GM23338 (cell line): Measurements from ENCODE around the gene AGBL4. TPM values are rescaled to one million over a fixed set of nuclear protein-coding genes. Genes with fewer than 3 reads are reported as not detected.

ENCODE experiments used
- ATAC-seq: fragments of 200-7000 bp; cut with Tn5 transposase; 3 replicates; pipeline ENCODE4 v1.9.1; 2020
- DNase-seq: peaks from one replicate; pipeline ENCODE4 v3.0.0-alpha.2; 2015; ENCODE audit warnings: low spot score
- H2AFZ ChIP-seq: fragments of 200-600 bp; sonication (generic); 2 replicates; pipeline ENCODE4 v1.8.0; 2016; ENCODE audit warnings: antibody characterized with exemption, mild to moderate bottlenecking, moderate library complexity
- H3F3A ChIP-seq: fragments of 200-600 bp; sonication (generic); replicated peaks from 2 replicates; pipeline ENCODE4 v1.8.0; 2017; ENCODE audit warnings: antibody characterized with exemption, mixed run types, low read depth
- H3K27ac ChIP-seq: fragments of 200-600 bp; sonication (generic); 2 replicates; pipeline ENCODE4 v1.6.1; 2016; ENCODE audit warnings: low read depth
- H3K27me3 ChIP-seq: fragments of 200-600 bp; sonication (generic); 2 replicates; pipeline ENCODE4 v1.8.0; 2016; ENCODE audit warnings: mild to moderate bottlenecking, mixed run types, moderate library complexity; ENCODE audit not compliant: insufficient read depth
- H3K36me3 ChIP-seq: fragments of 200-600 bp; sonication (generic); 2 replicates; pipeline ENCODE4 v1.8.0; 2016; ENCODE audit warnings: mild to moderate bottlenecking; ENCODE audit not compliant: insufficient read depth
- H3K4me1 ChIP-seq: fragments of 200-600 bp; sonication (generic); 2 replicates; pipeline ENCODE4 v1.8.0; 2016; ENCODE audit warnings: mild to moderate bottlenecking, moderate library complexity; ENCODE audit not compliant: insufficient read depth
- H3K4me2 ChIP-seq: fragments of 200-600 bp; sonication (generic); 2 replicates; pipeline ENCODE4 v1.7.1; 2017; ENCODE audit warnings: mixed run types
- H3K4me3 ChIP-seq: fragments of 200-600 bp; sonication (generic); 2 replicates; pipeline ENCODE4 v1.6.1; 2016; ENCODE audit warnings: mixed run types
- H3K79me2 ChIP-seq: fragments of 200-600 bp; sonication (generic); replicated peaks from 2 replicates; pipeline ENCODE4 v1.8.0; 2017; ENCODE audit warnings: mild to moderate bottlenecking; ENCODE audit not compliant: insufficient read depth
- H3K9me2 ChIP-seq: fragments of 200-600 bp; sonication (generic); 2 replicates; pipeline ENCODE4 v1.8.0; 2017; ENCODE audit not compliant: insufficient read depth
- H4K20me1 ChIP-seq: fragments of 200-600 bp; sonication (generic); replicated peaks from 2 replicates; pipeline ENCODE4 v1.8.0; 2017; ENCODE audit warnings: mild to moderate bottlenecking; ENCODE audit not compliant: insufficient read depth
- H3K27ac Mint-ChIP-seq: 2 replicates; pipeline ENCODE4 v1.8.0; 2020; ENCODE audit warnings: inconsistent platforms, mild to moderate bottlenecking, moderate library complexity, mixed read lengths
- H3K27me3 Mint-ChIP-seq: 3 replicates; pipeline ENCODE4 v1.8.0; 2022; ENCODE audit warnings: low read depth, mild to moderate bottlenecking, moderate library complexity, mixed read lengths, inconsistent platforms; ENCODE audit not compliant: insufficient read depth, poor library complexity
- H3K36me3 Mint-ChIP-seq: 3 replicates; pipeline ENCODE4 v1.8.0; 2021; ENCODE audit warnings: low read depth, mild to moderate bottlenecking, inconsistent platforms, moderate library complexity, mixed read lengths
- H3K4me1 Mint-ChIP-seq: 3 replicates; pipeline ENCODE4 v1.8.0; 2020; ENCODE audit warnings: mild to moderate bottlenecking, inconsistent platforms, mixed read lengths
- H3K4me3 Mint-ChIP-seq: 3 replicates; pipeline ENCODE4 v1.8.0; 2021; ENCODE audit warnings: moderate library complexity, mild to moderate bottlenecking, inconsistent platforms, mixed read lengths
- H3K9me3 Mint-ChIP-seq: 3 replicates; pipeline ENCODE4 v1.8.0; 2020; ENCODE audit warnings: moderate library complexity, mild to moderate bottlenecking, inconsistent platforms, mixed read lengths
- EZH2 ChIP-seq: fragments of 200-600 bp; sonication (generic); IDR thresholded peaks from one replicate; pipeline ENCODE4 v1.8.0; 2017; ENCODE audit warnings: antibody characterized with exemption, mild to moderate bottlenecking, low read depth; ENCODE audit not compliant: unreplicated experiment
- STAT1 ChIP-seq: IDR thresholded peaks from one replicate; pipeline ENCODE4 v1.6.1; 2016; ENCODE audit warnings: antibody characterized with exemption; ENCODE audit not compliant: unreplicated experiment
- ZNF331 ChIP-seq: fragments of 250-450 bp; sonication (Bioruptor Pico); IDR thresholded peaks from 2 replicates; pipeline ENCODE4 v1.5.0; 2020; ENCODE audit warnings: low read depth, mild to moderate bottlenecking, moderate library complexity
- polyA plus RNA-seq: library from polyadenylated mRNA; unstranded; fragments of >200 nt; fragmentation: Nextera tagmentation; extraction: Ambion mirVana; gene quantifications from 2 replicates; pipeline ENCODE4 v1.2.1, GENCODE V29; 2016
- total RNA-seq: library from RNA; depleted of rRNA; stranded (reverse); fragments of >200 nt; shearing (Covaris generic); gene quantifications from 2 replicates; pipeline ENCODE4 v1.2.3, GENCODE V29; 2014
- TF ChIP-seq, protein P1 (sequence below): fragments of 250-450 bp; sonication (Bioruptor Pico); IDR thresholded peaks from 2 replicates; pipeline ENCODE4 v1.5.0; 2020; ENCODE audit warnings: mild to moderate bottlenecking, moderate library complexity
- TF ChIP-seq, protein P2 (sequence below): IDR thresholded peaks from one replicate; pipeline ENCODE4 v1.6.1; 2018; ENCODE audit warnings: antibody characterized with exemption; ENCODE audit not compliant: unreplicated experiment

Gene AGBL4
- total and polyA plus RNA-seq, 2 experiments from 2014 or later = 0.91 to 1.5 TPM

GRCh38 chr1:48820491-48820890 is 1203.3 kb downstream of the AGBL4 start:
- DNase-seq = no peak
- Histone ChIP-seq H3K9me2 (no peaks in the 10 kb centered on the region), H3K4me1 (no peaks in the 10 kb centered on the region), H3K4me2 (no peak overlapping the region), H2AFZ (no peak overlapping the region), H3K27me3 (no peaks in the 10 kb centered on the region), H3K4me3 (no peak overlapping the region), H3K27ac (no peak overlapping the region), H3K36me3 (no peaks in the 10 kb centered on the region), H3K79me2 (no peaks in the 10 kb centered on the region), H4K20me1 (no peaks in the 10 kb centered on the region), H3F3A (no peaks in the 10 kb centered on the region)
- no peak for TF ChIP-seq EZH2
- no peak for TF ChIP-seq STAT1
- TF ChIP-seq, protein P1, sequence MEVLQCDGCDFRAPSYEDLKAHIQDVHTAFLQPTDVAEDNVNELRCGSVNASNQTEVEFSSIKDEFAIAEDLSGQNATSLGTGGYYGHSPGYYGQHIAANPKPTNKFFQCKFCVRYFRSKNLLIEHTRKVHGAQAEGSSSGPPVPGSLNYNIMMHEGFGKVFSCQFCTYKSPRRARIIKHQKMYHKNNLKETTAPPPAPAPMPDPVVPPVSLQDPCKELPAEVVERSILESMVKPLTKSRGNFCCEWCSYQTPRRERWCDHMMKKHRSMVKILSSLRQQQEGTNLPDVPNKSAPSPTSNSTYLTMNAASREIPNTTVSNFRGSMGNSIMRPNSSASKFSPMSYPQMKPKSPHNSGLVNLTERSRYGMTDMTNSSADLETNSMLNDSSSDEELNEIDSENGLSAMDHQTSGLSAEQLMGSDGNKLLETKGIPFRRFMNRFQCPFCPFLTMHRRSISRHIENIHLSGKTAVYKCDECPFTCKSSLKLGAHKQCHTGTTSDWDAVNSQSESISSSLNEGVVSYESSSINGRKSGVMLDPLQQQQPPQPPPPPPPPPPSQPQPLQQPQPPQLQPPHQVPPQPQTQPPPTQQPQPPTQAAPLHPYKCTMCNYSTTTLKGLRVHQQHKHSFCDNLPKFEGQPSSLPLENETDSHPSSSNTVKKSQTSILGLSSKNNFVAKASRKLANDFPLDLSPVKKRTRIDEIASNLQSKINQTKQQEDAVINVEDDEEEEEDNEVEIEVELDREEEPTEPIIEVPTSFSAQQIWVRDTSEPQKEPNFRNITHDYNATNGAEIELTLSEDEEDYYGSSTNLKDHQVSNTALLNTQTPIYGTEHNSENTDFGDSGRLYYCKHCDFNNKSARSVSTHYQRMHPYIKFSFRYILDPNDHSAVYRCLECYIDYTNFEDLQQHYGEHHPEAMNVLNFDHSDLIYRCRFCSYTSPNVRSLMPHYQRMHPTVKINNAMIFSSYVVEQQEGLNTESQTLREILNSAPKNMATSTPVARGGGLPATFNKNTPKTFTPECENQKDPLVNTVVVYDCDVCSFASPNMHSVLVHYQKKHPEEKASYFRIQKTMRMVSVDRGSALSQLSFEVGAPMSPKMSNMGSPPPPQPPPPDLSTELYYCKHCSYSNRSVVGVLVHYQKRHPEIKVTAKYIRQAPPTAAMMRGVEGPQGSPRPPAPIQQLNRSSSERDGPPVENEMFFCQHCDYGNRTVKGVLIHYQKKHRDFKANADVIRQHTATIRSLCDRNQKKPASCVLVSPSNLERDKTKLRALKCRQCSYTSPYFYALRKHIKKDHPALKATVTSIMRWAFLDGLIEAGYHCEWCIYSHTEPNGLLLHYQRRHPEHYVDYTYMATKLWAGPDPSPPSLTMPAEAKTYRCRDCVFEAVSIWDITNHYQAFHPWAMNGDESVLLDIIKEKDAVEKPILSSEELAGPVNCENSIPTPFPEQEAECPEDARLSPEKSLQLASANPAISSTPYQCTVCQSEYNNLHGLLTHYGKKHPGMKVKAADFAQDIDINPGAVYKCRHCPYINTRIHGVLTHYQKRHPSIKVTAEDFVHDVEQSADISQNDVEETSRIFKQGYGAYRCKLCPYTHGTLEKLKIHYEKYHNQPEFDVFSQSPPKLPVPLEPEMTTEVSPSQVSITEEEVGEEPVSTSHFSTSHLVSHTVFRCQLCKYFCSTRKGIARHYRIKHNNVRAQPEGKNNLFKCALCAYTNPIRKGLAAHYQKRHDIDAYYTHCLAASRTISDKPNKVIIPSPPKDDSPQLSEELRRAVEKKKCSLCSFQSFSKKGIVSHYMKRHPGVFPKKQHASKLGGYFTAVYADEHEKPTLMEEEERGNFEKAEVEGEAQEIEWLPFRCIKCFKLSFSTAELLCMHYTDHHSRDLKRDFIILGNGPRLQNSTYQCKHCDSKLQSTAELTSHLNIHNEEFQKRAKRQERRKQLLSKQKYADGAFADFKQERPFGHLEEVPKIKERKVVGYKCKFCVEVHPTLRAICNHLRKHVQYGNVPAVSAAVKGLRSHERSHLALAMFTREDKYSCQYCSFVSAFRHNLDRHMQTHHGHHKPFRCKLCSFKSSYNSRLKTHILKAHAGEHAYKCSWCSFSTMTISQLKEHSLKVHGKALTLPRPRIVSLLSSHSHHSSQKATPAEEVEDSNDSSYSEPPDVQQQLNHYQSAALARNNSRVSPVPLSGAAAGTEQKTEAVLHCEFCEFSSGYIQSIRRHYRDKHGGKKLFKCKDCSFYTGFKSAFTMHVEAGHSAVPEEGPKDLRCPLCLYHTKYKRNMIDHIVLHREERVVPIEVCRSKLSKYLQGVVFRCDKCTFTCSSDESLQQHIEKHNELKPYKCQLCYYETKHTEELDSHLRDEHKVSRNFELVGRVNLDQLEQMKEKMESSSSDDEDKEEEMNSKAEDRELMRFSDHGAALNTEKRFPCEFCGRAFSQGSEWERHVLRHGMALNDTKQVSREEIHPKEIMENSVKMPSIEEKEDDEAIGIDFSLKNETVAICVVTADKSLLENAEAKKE (CRISPR knock-in tag) = no peak
- no peak for TF ChIP-seq ZNF331
- TF ChIP-seq, protein P2, sequence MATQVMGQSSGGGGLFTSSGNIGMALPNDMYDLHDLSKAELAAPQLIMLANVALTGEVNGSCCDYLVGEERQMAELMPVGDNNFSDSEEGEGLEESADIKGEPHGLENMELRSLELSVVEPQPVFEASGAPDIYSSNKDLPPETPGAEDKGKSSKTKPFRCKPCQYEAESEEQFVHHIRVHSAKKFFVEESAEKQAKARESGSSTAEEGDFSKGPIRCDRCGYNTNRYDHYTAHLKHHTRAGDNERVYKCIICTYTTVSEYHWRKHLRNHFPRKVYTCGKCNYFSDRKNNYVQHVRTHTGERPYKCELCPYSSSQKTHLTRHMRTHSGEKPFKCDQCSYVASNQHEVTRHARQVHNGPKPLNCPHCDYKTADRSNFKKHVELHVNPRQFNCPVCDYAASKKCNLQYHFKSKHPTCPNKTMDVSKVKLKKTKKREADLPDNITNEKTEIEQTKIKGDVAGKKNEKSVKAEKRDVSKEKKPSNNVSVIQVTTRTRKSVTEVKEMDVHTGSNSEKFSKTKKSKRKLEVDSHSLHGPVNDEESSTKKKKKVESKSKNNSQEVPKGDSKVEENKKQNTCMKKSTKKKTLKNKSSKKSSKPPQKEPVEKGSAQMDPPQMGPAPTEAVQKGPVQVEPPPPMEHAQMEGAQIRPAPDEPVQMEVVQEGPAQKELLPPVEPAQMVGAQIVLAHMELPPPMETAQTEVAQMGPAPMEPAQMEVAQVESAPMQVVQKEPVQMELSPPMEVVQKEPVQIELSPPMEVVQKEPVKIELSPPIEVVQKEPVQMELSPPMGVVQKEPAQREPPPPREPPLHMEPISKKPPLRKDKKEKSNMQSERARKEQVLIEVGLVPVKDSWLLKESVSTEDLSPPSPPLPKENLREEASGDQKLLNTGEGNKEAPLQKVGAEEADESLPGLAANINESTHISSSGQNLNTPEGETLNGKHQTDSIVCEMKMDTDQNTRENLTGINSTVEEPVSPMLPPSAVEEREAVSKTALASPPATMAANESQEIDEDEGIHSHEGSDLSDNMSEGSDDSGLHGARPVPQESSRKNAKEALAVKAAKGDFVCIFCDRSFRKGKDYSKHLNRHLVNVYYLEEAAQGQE = no peak
- H3K9me3 Mint-ChIP-seq = no peaks in the 10 kb centered on the region
- H3K27ac Mint-ChIP-seq = no peak overlapping the region
- H3K36me3 Mint-ChIP-seq = no peaks in the 10 kb centered on the region
- no peaks in the 10 kb centered on the region for H3K4me1 Mint-ChIP-seq
- peaks cover 2% of the 10 kb centered on the region for H3K27me3 Mint-ChIP-seq
- no peak overlapping the region for H3K4me3 Mint-ChIP-seq
- ATAC-seq = no peak
